Measurements from ENCODE around the gene SGK2.

The SGK2 gene

GRCh38 chr20:43543138-43543537 lies 15.7 kb upstream of the SGK2 start:
- no peak for TF ChIP-seq CTCF (IDR thresholded peaks at IDR 0.05)

- TF ChIP-seq CTCF (IDR thresholded peaks at IDR 0.05), result no peak
Observed at GRCh38 chr20:43544501-43544900, 14.3 kb upstream of the SGK2 start.

GRCh38 chr20:43545837-43546578 lies 12.8 kb upstream of the SGK2 start:
- no peak for TF ChIP-seq CTCF (IDR thresholded peaks at IDR 0.05)

GRCh38 chr20:43548273-43548880 lies 10.4 kb upstream of the SGK2 start:
- TF ChIP-seq CTCF (IDR thresholded peaks at IDR 0.05), result no peak

GRCh38 chr20:43549416-43550065 lies 9.3 kb upstream of the SGK2 start:
- no peak for TF ChIP-seq CTCF (IDR thresholded peaks at IDR 0.05)

GRCh38 chr20:43550456-43550855 lies 8.4 kb upstream of the SGK2 start:
- TF ChIP-seq CTCF (IDR thresholded peaks at IDR 0.05), result no peak

GRCh38 chr20:43554369-43554768 lies 4.5 kb upstream of the SGK2 start:
- no peak for TF ChIP-seq CTCF (IDR thresholded peaks at IDR 0.05)

All from LNCAP (cell line).